Measurements from ENCODE around the gene ITGB3.

DNA sequence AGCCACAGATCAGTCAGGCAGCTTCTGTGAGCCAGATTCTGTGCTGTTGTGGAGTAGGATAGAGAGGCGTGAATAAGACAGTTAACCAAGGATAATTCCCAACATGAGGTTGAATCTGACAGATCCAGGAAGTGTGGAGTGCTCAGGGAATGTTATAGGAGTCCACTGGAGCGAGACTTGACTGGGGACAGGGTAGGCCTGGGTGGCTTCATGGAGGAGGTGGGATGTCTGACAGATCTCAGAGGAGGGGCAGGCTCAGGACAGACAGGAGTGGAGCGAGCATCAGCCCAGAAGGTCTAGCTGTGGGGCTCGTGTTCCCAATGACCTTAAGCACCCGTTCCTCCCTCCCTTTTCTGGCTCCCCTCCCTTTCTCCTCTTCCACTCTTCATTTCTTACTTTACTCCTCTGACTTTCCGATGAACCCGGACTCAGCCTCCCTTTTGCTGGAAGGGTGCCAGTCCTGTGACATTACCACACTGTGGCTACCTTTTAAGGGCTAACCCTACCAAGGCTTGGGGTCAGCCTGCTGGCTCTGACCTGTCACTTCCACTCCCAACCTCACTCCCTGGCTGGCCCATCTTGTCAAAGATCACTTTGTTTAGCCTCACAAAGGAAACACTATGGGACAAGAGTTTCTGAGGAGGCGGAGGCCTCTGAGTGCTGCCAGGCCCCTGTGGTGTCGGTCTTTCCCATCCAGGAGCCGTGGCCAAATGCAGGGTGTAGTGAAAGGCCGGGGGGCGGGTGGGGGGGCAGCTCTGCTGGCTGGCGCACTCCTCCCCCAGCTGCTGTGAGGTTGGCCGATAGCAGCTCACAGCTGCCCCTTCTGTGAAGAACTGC is 41.6 kb downstream of the ITGB3 start:
- TF ChIP-seq SIN3A (conservative IDR thresholded peaks at IDR 0.05 in 1 of 2, IDR thresholded peaks at IDR 0.05 in 1 of 2; ENCODE audit: low read depth in 1 of 2, low read length in 2 of 2) (no peak), TCF12 (IDR thresholded peaks at IDR 0.05; ENCODE audit: low read depth, low read length) (no peak), GTF2F1 (IDR thresholded peaks at IDR 0.05; ENCODE audit: borderline replicate concordance, low read depth, low read length) (no peak), CREB1 (IDR thresholded peaks at IDR 0.05) (no peak), EP300 (IDR thresholded peaks at IDR 0.05; ENCODE audit: borderline replicate concordance in 1 of 2, low read depth in 2 of 2, low read length in 2 of 2) (no peak), POLR2A (IDR thresholded peaks at IDR 0.05; ENCODE audit: control extremely low read depth in 1 of 2, low read depth in 2 of 2, low read length in 2 of 2) (no peak), EZH2 (IDR thresholded peaks at IDR 0.05; ENCODE audit: low read depth, low read length, severe bottlenecking) (no peak), CBX5 (IDR thresholded peaks at IDR 0.05; ENCODE audit: low read depth, low read length) (no peak), POLR2AphosphoS5 (IDR thresholded peaks at IDR 0.05; ENCODE audit: low read depth, low read length) (no peak), KDM4A (IDR thresholded peaks at IDR 0.05; ENCODE audit: low read depth, low read length, severe bottlenecking) (no peak)
- TF ChIP-seq, protein P1, sequence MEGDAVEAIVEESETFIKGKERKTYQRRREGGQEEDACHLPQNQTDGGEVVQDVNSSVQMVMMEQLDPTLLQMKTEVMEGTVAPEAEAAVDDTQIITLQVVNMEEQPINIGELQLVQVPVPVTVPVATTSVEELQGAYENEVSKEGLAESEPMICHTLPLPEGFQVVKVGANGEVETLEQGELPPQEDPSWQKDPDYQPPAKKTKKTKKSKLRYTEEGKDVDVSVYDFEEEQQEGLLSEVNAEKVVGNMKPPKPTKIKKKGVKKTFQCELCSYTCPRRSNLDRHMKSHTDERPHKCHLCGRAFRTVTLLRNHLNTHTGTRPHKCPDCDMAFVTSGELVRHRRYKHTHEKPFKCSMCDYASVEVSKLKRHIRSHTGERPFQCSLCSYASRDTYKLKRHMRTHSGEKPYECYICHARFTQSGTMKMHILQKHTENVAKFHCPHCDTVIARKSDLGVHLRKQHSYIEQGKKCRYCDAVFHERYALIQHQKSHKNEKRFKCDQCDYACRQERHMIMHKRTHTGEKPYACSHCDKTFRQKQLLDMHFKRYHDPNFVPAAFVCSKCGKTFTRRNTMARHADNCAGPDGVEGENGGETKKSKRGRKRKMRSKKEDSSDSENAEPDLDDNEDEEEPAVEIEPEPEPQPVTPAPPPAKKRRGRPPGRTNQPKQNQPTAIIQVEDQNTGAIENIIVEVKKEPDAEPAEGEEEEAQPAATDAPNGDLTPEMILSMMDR (IDR thresholded peaks at IDR 0.05; ENCODE audit: control extremely low read depth in 1 of 3, insufficient read depth in 1 of 3, low read depth in 1 of 3, low read length in 3 of 3) = no peak
- TF ChIP-seq, protein P2, sequence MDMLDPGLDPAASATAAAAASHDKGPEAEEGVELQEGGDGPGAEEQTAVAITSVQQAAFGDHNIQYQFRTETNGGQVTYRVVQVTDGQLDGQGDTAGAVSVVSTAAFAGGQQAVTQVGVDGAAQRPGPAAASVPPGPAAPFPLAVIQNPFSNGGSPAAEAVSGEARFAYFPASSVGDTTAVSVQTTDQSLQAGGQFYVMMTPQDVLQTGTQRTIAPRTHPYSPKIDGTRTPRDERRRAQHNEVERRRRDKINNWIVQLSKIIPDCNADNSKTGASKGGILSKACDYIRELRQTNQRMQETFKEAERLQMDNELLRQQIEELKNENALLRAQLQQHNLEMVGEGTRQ (IDR thresholded peaks at IDR 0.05; ENCODE audit: low read length) = no peak
